Liver (tissue), 10 donors: ENCODE results near the gene SRSF5. TPM values are rescaled to one million over a fixed set of nuclear protein-coding genes. Genes with fewer than 3 reads are reported as not detected.

Experiments used
- DNase-seq: peaks from one replicate; pipeline ENCODE4 v3.0.0-alpha.2; 2017; ENCODE audit warnings: low spot score
- H3K27ac ChIP-seq, 2 donors: one replicate each; pipeline ENCODE4 v1.7.0; 2013; ENCODE audit warnings: inconsistent platforms in 2 of 2, low read length in 2 of 2, control low read depth in 1 of 2, low read depth in 1 of 2, mild to moderate bottlenecking in 1 of 2
- H3K27me3 ChIP-seq, 4 donors: one replicate each; pipeline versions ENCODE4 v1.6.1 to v1.7.0; 2013; ENCODE audit warnings: low read length in 3 of 4, inconsistent platforms in 1 of 4, mild to moderate bottlenecking in 1 of 4, moderate library complexity in 1 of 4; ENCODE audit not compliant: control insufficient read depth in 4 of 4, insufficient read depth in 4 of 4
- H3K36me3 ChIP-seq, 4 donors: one replicate each; pipeline versions ENCODE4 v1.6.1 to v1.7.0; 2013; ENCODE audit warnings: low read length in 3 of 4, mild to moderate bottlenecking in 3 of 4, low read depth in 1 of 4, moderate library complexity in 1 of 4; ENCODE audit not compliant: control insufficient read depth in 4 of 4, insufficient read depth in 3 of 4
- H3K4me1 ChIP-seq, 4 donors: one replicate each; pipeline versions ENCODE4 v1.6.1 to v1.7.0; 2013; ENCODE audit warnings: low read length in 3 of 4, mild to moderate bottlenecking in 3 of 4, moderate library complexity in 1 of 4; ENCODE audit not compliant: control insufficient read depth in 4 of 4, insufficient read depth in 4 of 4
- H3K4me3 ChIP-seq, 3 donors: one replicate each; pipeline versions ENCODE4 v1.6.1 to v1.7.0; 2013; ENCODE audit warnings: low read length in 3 of 3, control low read depth in 1 of 3, low read depth in 1 of 3, mild to moderate bottlenecking in 1 of 3
- H3K9ac ChIP-seq, 2 donors: one replicate each; pipeline ENCODE4 v1.7.0; 2013; ENCODE audit warnings: low read length in 2 of 2, mild to moderate bottlenecking in 2 of 2, moderate library complexity in 2 of 2, control low read depth in 1 of 2, low read depth in 1 of 2
- H3K9me3 ChIP-seq, 4 donors: one replicate each; pipeline versions ENCODE4 v1.6.1 to v1.7.0; 2013; ENCODE audit warnings: low read length in 3 of 4; ENCODE audit not compliant: control insufficient read depth in 4 of 4
- EGR1 ChIP-seq, 2 donors: IDR thresholded peaks; 2 replicates each; pipeline ENCODE4 v1.6.1; 2016 to 2018; ENCODE audit warnings: antibody characterized with exemption in 2 of 2, low read depth in 2 of 2
- GABPA ChIP-seq, 2 donors: IDR thresholded peaks in 1 of 2; conservative IDR thresholded peaks in 1 of 2; 2 replicates each; pipeline ENCODE4 v1.6.1; 2016; ENCODE audit warnings: antibody characterized with exemption in 2 of 2, mild to moderate bottlenecking in 1 of 2, moderate library complexity in 1 of 2
- HNF4A ChIP-seq, 2 donors: conservative IDR thresholded peaks; 2 replicates each; pipeline ENCODE4 v1.6.1; 2016; ENCODE audit warnings: antibody characterized with exemption in 2 of 2, mild to moderate bottlenecking in 2 of 2
- HNF4G ChIP-seq: IDR thresholded peaks from 2 replicates; pipeline ENCODE4 v1.6.1; 2016; ENCODE audit warnings: antibody characterized with exemption
- JUND ChIP-seq, 2 donors: IDR thresholded peaks; 2 replicates each; pipeline ENCODE4 v1.6.1; 2016; ENCODE audit warnings: antibody characterized with exemption in 2 of 2
- RAD21 ChIP-seq, 2 donors: IDR thresholded peaks; 2 replicates each; pipeline ENCODE4 v1.6.1; 2016; ENCODE audit warnings: antibody characterized with exemption in 2 of 2, mild to moderate bottlenecking in 2 of 2
- RXRA ChIP-seq, 2 donors: IDR thresholded peaks; 2 replicates each; pipeline ENCODE4 v1.6.1; 2017 to 2018; ENCODE audit warnings: antibody characterized with exemption in 2 of 2, mild to moderate bottlenecking in 1 of 2
- SP1 ChIP-seq: IDR thresholded peaks from 2 replicates; pipeline ENCODE4 v1.6.1; 2018; ENCODE audit warnings: antibody characterized with exemption, mild to moderate bottlenecking
- TAF1 ChIP-seq: conservative IDR thresholded peaks from 2 replicates; pipeline ENCODE4 v1.6.1; 2016; ENCODE audit warnings: antibody characterized with exemption, mild to moderate bottlenecking
- YY1 ChIP-seq: IDR thresholded peaks from 2 replicates; pipeline ENCODE4 v1.6.1; 2016; ENCODE audit warnings: antibody characterized with exemption, mild to moderate bottlenecking
- WGBS: extraction: QIAGEN DNeasy Blood & Tissue Kit; methylation state at CpG from one replicate; pipeline ENCODE4 v1.1.7; 2013; 5-methylcytosine and 5-hydroxymethylcytosine counted together
- polyA plus RNA-seq, 2 donors: library from polyadenylated mRNA; stranded (reverse) in 1 of 2; unstranded in 1 of 2; fragments of 200-250 nt in 1 of 2; fragments of >200 nt in 1 of 2; fragmentation: Nextera tagmentation in 1 of 2; extraction: Ambion mirVana in 1 of 2; gene quantifications; one replicate each; pipeline versions ENCODE4 v1.2.1 to v1.2.3, GENCODE V29; 2013 to 2015
- small RNA-seq: library from RNA; depleted of rRNA; stranded (forward); fragments of <200 nt; gene quantifications from one replicate; pipeline ENCODE3, GENCODE V24; 2014
- total RNA-seq, 2 donors: library from RNA; depleted of rRNA; stranded (reverse); fragments of >200 nt; gene quantifications; one replicate each; pipeline ENCODE4 v1.2.3, GENCODE V29; 2014
- TF ChIP-seq, protein P1 (sequence below): IDR thresholded peaks from 2 replicates; pipeline ENCODE4 v1.6.1; 2016; ENCODE audit warnings: antibody characterized with exemption
- TF ChIP-seq, protein P2 (sequence below): fragments of 150-350 bp; IDR thresholded peaks from 2 replicates; pipeline ENCODE4 v1.5.1; 2017; ENCODE audit warnings: improper control_type of control experiment, low read depth, low read length; ENCODE audit not compliant: missing input control
- TF ChIP-seq, protein P3 (sequence below): IDR thresholded peaks from 2 replicates; pipeline ENCODE4 v1.6.1; 2016; ENCODE audit warnings: antibody characterized with exemption
- donor health status: healthy.
- donor health status: healthy.
- donor health status: healthy.
- donor health status: healthy.
- donor health status: healthy.

SRSF5 gene
- total and polyA plus RNA-seq, 4 donors: 74.4 to 254 (median 148) TPM

DNA sequence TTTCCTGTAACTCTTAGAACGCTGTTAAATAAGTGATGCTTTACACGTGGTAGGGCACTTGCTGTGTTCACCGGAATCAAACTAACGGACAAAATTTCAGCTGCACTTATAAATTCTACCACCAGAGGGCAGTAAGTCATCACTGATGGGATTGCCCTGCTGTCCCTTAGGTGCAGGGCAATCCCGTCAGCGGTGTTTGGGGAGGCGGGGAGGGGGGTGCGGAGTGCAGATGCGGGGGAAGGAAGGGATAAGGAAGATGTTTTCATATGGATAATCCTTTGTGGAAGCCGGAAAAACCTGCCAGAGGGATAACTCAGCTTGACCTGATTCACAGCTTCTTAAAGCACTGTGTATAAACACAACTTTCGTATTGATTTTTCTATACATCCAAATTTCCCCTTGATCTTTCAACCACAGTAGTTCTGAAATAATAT lies 51.8 kb downstream of the SRSF5 start:
- Histone ChIP-seq H3K4me3 (no peak overlapping the region), H3K9me3 (no peaks in the 10 kb centered on the region), H3K9ac (no peak overlapping the region), H3K36me3 (peaks cover 0 to 3% (median 0%) of the 10 kb centered on the region in 4 donors), H3K4me1 (no peaks in the 10 kb centered on the region), H3K27me3 (no peaks in the 10 kb centered on the region), H3K27ac (no peak overlapping the region)
- 7% methylated on average over 11 of the region's 11 CpGs for WGBS
- TF ChIP-seq, protein P1, sequence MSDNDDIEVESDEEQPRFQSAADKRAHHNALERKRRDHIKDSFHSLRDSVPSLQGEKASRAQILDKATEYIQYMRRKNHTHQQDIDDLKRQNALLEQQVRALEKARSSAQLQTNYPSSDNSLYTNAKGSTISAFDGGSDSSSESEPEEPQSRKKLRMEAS: peak; percentile 11
- TF ChIP-seq GABPA (IDR thresholded peaks at IDR 0.05 in 1 of 2, conservative IDR thresholded peaks at IDR 0.05 in 1 of 2) (no peak), RXRA (IDR thresholded peaks at IDR 0.05) (no peak), HNF4G (no peak), HNF4A (conservative IDR thresholded peaks at IDR 0.05) (peak in 1 of 2 donors; percentile 36), RAD21 (IDR thresholded peaks at IDR 0.05) (peak; percentile 96 to 98)
- TF ChIP-seq, protein P2, sequence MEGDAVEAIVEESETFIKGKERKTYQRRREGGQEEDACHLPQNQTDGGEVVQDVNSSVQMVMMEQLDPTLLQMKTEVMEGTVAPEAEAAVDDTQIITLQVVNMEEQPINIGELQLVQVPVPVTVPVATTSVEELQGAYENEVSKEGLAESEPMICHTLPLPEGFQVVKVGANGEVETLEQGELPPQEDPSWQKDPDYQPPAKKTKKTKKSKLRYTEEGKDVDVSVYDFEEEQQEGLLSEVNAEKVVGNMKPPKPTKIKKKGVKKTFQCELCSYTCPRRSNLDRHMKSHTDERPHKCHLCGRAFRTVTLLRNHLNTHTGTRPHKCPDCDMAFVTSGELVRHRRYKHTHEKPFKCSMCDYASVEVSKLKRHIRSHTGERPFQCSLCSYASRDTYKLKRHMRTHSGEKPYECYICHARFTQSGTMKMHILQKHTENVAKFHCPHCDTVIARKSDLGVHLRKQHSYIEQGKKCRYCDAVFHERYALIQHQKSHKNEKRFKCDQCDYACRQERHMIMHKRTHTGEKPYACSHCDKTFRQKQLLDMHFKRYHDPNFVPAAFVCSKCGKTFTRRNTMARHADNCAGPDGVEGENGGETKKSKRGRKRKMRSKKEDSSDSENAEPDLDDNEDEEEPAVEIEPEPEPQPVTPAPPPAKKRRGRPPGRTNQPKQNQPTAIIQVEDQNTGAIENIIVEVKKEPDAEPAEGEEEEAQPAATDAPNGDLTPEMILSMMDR: peak; percentile 94
- peak; percentile 64 for DNase-seq

DNA sequence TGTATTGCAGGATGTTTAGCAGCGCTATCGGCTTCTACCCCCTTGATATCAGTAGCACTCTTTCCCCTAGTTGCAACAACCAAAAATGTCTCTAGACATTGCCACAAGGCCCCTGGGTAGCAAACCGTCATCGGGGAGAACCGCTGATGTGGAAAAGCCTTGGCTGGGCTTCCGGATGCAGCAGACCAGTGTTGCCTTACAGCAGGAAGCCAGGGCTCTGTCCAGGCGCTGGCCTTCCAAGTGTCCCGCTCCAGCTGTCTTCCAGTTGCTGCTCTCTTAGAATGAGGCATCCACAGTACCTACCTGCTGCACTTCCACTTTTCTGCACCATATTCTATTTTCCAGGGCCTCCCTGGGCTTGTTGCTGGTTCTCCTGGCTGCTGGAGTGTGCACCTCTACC lies 52.7 kb downstream of the SRSF5 start:
- 85% methylated on average over 8 of the region's 8 CpGs for WGBS
- Histone ChIP-seq H3K9ac (no peak overlapping the region), H3K4me1 (no peaks in the 10 kb centered on the region), H3K27ac (no peak overlapping the region), H3K27me3 (no peaks in the 10 kb centered on the region), H3K9me3 (no peaks in the 10 kb centered on the region), H3K4me3 (no peak overlapping the region), H3K36me3 (peaks cover 0 to 3% (median 0%) of the 10 kb centered on the region in 4 donors)
- no peak for TF ChIP-seq HNF4A (conservative IDR thresholded peaks at IDR 0.05)
- no peak for TF ChIP-seq JUND (IDR thresholded peaks at IDR 0.05)
- no peak for TF ChIP-seq GABPA (IDR thresholded peaks at IDR 0.05 in 1 of 2, conservative IDR thresholded peaks at IDR 0.05 in 1 of 2)
- no peak for TF ChIP-seq RAD21 (IDR thresholded peaks at IDR 0.05)
- TF ChIP-seq, protein P2: no peak
- TF ChIP-seq YY1: no peak
- no peak for TF ChIP-seq HNF4G
- TF ChIP-seq EGR1 (IDR thresholded peaks at IDR 0.05; ENCODE audit: low read depth in 2 of 2): no peak
- TF ChIP-seq, protein P3, sequence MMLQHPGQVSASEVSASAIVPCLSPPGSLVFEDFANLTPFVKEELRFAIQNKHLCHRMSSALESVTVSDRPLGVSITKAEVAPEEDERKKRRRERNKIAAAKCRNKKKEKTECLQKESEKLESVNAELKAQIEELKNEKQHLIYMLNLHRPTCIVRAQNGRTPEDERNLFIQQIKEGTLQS: no peak
- TF ChIP-seq TAF1: no peak
- no peak for TF ChIP-seq SP1
- no peak for DNase-seq

DNA sequence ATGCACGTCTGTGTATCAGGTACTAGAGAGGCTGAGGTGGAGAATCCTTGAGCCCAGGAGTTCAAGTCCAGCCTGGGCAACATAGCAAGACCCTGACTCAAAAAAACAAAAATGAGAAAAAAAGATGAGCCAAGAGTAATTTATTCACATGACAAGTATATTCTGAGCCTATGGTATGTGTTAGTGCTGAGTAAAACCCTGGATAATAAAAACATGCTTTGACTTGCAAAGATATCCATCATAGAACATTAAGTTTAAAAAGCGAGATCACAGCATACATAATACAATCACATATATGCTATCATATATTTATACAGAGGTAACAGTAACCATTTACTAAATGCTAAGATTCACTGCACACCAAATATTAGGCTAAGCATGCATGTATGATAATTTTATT lies 54.0 kb downstream of the SRSF5 start:
- no peak overlapping the region for H3K27ac ChIP-seq
- WGBS: 93% methylated on average over 2 of the region's 2 CpGs
- H3K4me1 ChIP-seq: no peaks in the 10 kb centered on the region
- TF ChIP-seq SP1 (no peak), TAF1 (no peak), HNF4G (no peak), GABPA (IDR thresholded peaks at IDR 0.05 in 1 of 2, conservative IDR thresholded peaks at IDR 0.05 in 1 of 2) (no peak)
- H3K27me3 ChIP-seq: no peaks in the 10 kb centered on the region
- H3K9ac ChIP-seq: no peak overlapping the region
- DNase-seq: no peak
- no peak overlapping the region for H3K4me3 ChIP-seq
- H3K9me3 ChIP-seq: no peaks in the 10 kb centered on the region
- H3K36me3 ChIP-seq: no peaks in the 10 kb centered on the region

Small RNAs within 50 kb of the gene (small RNA-seq; reads per million reads assigned to genes)
- gene RF00614: not detected

Other genes with a start within 250 kb of the SRSF5 start
- gene CCDC177, start 192.3 kb upstream of the SRSF5 start, total RNA-seq: not detected
- under 1 TPM in 1 of 2 donors, not detected in 1; 0.08 TPM for gene CCDC177, start 192.3 kb upstream of the SRSF5 start, polyA plus RNA-seq
- 10 to 100 TPM in 1 of 2 donors, 1 to 10 TPM in 1; 7.9 to 10.8 TPM for gene SUSD6, start 155.5 kb upstream of the SRSF5 start, total RNA-seq
- gene SUSD6, start 155.5 kb upstream of the SRSF5 start, polyA plus RNA-seq: 1 to 10 TPM; 6.8 to 7.4 TPM
- 10 to 100 TPM in 1 of 2 donors, 1 to 10 TPM in 1; 1.1 to 77.3 TPM for gene SLC10A1, start 30.1 kb downstream of the SRSF5 start, total RNA-seq
- 10 to 100 TPM; 52.2 to 68.5 TPM for gene SLC10A1, start 30.1 kb downstream of the SRSF5 start, polyA plus RNA-seq
- 10 to 100 TPM; 21.9 to 43.7 TPM for gene SMOC1, start 112.3 kb downstream of the SRSF5 start, total RNA-seq
- gene SMOC1, start 112.3 kb downstream of the SRSF5 start, polyA plus RNA-seq: 10 to 100 TPM; 11.2 to 32.9 TPM